EH (cell line): ENCODE data around the gene NCK2.
"Not testable (repeated sequence)": the region's sequence is repeated elsewhere in the genome, so short reads cannot be mapped to it uniquely, and the experiment has no call there.

ENCODE experiments used
- DNase-seq: peaks from one replicate; pipeline ENCODE4 v3.0.0-alpha.2; 2015; ENCODE audit warnings: low read depth

The NCK2 gene

DNA sequence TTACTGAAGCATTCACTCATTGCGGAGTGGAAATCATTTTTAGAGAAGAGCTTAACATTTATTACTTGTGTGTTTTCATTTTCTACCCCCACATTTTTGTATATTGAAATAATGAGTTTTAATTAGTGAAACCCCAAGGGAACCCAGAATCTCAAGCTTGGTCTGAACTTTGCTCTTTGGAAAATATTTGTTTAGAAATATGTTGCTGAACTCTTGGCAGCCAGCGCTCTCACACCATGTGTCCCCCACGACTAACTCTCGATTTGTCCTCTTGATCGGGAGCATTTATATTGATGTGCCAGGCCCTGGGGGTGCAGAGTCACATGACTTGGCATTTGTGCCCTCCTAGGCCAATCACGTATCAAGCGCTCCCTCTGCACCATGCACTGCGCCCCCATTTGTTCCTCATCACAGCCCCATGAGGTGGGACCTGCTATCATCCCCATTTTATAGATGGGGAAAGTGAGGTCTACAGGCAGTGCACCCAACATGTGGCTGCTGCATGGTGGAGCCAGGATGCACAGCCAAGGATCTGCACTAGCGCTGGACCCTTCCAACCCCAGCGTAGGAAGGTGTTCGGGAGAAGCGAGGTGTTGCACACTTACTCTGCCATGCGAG lies 149.7 kb downstream of the NCK2 start:
- no peak for DNase-seq

DNA sequence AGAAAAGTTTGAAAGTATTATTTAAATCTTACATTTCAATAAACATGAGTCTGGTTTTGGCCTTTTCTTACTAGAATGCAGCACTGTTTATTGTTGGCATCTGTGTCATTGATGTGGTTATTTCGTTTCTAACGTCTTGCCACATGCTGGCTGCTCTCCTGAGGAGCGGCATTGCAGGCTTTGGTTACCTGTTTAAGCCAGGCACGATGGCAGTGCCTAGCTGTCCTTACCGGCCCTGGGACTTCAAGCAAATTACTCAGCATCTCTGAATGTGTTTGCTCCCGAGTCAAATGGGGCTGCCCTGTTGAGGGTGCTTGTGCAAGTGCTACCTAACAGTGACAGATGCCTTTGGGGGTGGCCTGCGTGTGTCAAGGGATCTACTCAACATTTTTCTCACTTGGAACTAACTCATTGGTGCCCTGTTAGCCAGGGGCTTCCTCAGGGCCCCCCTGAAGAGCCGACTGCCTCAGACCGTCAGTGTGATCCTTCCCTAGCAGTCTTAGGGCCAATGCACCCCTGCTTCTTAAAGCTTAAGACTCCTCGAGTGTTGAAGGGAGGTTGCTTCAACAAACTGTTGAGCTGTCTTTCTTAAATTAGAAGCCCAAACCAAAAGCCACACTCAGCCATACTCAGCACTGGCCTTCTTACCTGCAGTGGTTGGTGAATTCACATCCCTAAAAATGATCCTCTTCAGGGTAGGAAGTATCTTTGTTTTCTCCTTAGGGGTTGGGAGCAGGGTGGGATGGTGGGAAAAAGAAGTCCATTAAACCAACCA lies 151.5 kb downstream of the NCK2 start:
- DNase-seq: no peak

DNA sequence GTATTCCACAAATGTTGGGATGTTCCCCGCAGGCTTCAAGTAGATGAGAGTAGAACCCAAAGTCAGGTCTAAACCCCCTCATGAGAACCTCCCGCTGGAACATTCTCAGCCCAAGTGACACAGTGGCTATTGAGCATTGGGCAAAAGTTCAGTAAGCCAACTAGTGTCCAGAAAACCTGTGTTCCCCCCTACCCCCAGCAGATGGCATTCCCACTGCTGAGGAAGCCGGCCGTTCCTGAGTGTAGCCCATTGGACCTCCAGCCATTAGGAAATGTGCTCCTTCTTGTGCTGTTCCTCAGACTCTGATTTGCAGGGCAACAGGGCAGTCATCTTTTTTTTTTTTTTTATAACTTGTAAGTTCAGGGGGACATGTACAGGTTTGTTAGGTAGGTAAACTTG lies 152.1 kb downstream of the NCK2 start:
- no peak for DNase-seq

DNA sequence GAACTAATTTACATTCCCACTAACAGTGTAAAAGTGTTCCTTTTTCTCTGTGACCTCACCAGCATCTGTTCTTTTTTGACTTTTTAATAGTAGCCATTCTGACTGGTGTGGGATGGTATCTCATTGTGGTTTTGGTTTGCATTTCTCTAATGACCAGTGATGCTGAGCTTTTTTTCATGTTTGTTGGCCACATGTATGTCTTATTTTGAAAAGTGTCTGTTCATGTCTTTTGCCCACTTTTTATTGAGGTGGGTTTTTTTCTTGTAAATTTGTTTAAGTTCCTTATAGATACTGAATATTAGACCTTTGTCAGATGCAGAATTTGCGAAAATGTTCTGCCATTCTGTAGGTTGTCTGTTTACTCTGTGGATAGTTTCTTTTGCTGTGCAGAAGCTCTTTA lies 153.0 kb downstream of the NCK2 start:
- not testable (repeated sequence) for DNase-seq

DNA sequence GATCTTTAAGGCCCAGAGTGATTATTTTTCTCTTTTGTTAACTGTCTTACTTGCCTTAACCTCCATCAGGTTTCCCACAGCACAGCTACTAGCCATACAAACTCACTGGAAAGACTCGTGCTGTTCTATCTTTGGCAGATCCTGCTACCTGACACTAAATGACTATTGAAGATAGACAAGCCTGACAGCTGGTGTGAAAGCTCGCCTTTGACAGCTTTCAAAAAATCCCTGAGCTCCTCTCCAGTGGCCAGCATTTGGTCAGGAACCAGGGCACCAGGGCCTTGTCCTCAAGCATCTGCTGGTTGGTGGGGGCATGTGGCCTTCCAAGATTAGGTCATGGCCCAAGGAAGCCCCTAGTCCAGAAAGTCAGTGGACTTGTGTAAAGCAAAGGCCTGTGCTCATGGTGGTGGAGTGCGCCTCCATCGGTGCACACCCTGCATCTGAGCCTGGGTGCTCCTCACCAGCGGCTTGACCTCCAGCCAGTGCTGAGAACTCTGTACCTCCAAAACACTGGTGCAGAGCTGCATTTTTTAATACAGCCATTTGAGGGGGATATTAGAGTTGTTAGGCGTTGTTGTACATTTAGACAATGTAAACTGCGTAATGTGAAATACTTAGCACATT lies 158.5 kb downstream of the NCK2 start:
- no peak for DNase-seq

DNA sequence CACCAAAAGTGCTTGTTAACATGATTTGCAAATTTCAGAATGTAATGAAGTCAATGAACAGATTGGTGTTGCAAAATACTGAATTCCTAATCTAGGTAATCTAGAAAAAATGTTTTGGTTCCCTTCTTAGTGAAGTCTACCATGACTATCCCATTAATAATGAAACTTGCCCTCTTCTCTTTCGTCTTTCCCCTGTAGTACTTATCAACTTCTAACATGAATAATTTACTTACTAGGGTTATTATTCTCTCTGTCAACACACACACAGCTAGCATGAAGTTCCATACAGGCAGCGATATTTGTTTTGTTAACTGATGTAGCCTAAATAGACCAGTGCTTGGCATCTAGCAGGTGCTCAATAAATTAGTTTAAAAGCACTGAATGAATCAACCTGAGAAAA lies 160.2 kb downstream of the NCK2 start:
- DNase-seq: no peak

DNA sequence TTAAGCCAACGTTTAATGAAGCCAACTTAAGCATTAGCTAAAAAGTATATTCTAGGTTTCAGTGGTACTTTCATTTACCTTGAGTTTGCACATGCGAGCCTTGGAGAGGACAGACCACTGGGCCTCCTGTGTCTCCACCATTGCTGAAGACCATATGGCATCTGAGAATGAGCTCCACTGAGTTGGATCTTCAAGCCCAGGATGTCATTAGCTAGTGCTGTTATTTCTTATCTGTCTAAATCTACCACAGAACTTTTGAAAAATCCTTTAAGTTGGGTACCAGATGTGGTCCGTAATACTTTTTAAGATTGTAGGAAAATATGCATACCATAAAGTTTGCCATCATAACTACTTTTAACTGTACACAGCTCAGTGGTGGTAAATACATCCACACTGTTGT lies 161.8 kb downstream of the NCK2 start:
- DNase-seq: no peak

DNA sequence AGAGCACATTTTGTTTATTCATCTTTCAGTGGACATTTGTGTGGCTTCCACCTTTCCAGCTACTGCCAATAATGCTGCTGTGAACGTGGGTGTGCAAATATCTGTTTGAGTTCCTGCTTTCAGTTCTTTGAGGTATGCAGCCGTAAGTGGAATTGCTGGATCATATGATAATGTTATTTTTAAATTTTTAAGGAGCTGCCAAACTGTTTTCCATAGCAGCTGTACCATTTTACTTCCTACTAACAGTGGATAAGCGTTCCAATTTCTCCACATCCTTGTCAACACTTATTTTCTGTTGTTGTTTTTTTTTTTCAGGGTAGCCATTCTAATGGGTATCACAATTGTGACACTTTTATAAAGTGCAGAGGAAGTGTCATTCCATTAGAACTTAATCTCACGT lies 162.5 kb downstream of the NCK2 start:
- no peak for DNase-seq

DNA sequence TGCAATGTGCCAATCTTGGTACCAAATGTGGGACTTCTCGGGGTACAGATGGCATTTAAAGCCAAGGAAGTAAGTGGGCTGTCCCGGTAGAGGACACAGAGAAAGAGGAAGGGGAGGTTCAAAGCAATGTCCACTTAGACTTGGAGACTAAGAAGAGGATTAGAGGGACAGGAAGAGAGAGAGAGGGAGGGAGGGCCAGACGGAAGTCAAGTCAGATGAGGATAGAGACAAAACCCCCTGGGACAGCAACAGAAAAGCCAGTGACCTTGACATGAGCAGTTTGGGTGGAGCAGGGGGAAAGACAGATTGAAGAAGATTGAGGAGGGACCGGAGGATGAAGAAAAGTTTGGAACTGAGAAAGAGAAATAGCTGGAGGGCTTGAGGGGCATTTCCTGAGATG lies 164.5 kb downstream of the NCK2 start:
- DNase-seq: no peak

DNA sequence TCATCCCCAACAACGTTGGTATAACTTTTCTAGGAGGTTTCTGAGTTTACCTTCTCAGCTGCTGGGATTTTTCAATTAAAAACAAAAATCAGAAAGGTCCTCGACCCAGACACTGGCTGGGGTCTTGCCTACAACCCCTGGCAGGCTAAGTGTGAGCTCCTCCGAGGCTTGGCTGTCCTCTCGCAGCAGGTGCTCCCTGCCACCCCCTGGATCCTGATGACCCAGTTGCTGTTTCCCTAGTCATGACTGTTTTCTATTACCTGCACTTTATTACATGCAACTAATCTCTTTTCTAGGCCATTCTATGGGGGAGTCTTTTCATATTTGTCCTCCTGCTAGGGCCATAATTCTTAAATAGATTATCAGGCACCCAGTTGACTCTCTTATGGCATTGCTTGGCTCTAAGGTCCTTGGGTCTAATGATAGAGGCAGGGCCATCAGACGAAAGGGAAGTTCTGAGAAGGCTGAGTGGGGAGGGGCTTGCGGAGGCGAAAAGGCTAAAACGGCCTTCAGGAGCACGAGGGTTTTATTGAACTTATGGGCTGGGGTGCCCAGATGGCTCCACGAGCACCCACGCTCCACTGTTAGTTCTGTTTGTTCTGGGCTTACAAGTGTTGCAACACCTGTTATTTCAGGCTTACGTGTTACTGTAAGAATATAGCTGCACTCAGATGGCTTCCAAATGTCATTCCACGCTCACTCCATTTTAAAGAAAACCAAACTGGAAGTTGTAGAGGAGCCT lies 166.0 kb downstream of the NCK2 start:
- no peak for DNase-seq

DNA sequence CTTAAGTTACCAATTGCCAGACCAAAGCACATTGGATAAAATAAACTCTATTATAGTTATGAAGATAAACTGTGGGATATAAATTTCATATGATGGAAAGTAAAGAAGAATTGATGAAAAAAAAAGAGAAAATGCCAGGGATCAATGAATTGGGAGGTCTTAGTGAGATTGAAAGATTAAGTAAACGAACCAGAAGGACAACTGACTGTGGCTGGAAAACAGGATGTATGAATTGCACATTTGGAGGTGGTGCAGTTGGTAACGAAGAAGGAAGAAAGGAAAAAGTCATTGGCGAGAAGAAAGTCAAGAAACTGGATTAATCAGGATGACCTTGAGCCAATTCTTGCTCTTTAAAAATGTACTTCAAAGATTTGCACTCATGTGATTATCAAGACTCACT lies 166.7 kb downstream of the NCK2 start:
- no peak for DNase-seq

DNA sequence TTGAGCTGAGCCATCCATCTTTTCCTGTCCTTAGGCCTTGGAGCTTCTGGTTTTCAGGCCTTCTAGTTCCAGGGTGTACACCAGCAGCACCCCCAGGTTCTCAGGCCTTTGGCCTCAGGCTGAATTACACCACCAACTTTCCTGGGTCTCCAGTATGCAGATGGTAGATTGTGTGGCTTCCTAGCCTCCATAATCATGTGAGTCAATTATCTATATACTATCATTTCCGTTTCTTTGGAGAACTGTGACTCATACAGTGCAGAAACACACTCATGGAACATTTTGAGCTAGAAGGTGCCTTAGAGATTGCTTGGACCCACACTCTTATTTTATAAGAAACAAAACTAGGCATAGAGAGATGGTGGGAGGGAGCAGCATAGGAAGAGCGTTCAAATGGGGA lies 167.4 kb downstream of the NCK2 start:
- peak; percentile 18 for DNase-seq

DNA sequence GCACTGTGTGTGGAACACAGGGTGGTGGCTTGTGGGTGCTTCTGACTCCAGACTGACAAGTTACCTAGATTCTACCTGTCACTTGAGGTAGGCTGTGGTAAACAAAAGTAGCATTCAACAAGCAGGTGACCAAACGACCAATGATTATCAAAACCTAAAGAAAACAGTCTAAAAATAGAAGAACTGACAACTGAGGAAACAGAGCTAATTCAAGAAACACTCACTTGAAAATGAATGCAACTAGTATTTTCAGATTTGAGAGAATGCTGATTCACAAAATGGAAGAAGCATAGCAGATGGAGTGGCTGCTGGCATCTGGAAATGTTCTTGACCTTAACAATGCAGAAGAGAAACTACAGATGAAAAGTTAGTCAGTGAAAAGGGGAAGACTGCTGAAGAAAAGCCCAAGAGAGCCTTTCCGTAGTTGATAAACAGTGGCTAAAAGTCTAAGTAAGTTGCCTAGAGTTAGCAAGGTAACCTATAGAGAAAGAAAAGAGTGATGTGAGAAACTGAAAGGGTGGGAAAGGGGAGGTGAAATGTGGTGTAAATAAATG lies 170.4 kb downstream of the NCK2 start:
- DNase-seq: no peak

DNA sequence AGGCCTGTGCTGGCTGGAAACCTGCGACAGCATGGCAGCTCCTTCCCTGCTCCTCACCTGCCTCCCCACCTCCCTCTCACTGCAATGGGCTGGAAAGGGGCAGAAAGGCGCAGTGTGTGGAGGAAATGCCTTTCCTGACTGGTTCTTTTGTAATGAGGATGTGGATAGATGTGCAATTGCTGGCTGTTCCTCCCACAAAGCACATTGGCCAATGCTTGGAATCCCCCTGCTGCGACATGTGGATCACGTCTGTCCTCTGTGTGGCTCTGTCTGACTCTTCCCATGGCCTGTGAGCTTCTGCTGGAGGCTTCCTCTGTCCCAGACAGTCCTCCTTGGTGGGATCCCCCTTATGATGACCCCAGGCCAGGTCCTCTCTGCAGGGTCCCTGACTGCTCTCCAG lies 172.5 kb downstream of the NCK2 start:
- DNase-seq: no peak

DNA sequence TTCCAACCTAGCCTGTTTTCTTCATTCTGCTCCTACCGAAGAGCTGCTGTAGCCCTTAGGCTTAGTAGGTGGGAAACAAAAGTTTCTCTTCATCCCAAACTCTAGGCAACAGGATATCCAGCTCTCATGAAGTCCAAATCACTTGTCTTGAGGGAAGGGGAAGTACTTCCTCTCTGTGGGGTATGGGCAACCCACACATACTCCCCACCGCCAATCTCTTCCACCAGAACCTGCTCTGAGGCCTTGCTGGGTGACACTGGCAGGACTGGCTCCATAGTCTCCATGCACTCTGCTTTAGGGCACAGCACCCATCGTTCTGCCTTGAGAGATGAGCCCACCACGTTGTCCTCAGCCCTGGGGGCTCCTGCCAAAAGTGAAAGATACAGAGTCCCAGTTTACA lies 173.0 kb downstream of the NCK2 start:
- DNase-seq: no peak

DNA sequence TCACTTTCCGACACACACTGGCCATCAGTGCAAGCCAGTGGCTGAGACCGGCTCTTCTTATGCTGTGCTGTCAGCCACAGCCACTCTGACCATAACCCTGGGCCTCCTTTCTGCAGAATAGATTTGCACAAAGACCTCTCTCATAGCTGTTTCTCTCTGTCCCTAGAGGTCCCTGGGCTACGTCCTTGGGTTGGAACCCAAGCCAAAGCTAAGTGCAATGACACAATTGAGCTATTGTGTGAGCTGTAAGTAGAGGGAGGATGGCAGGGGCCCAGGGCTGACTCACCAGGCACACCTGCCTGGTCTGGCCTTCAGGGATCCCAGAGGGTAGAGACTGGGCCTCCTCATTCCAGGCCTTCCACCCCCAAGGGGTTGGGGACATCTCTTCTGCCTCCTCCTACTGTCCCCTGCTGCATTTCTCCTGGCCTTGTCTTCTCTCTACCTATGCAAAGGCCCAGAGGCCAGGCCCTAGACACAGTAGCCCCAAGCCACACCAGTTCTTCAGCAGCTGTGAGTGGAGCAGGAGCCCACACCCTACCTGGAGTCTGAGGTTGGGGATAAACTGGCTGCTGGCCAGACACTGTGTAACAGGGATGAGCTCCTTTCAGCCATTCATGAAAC lies 174.6 kb downstream of the NCK2 start:
- no peak for DNase-seq

DNA sequence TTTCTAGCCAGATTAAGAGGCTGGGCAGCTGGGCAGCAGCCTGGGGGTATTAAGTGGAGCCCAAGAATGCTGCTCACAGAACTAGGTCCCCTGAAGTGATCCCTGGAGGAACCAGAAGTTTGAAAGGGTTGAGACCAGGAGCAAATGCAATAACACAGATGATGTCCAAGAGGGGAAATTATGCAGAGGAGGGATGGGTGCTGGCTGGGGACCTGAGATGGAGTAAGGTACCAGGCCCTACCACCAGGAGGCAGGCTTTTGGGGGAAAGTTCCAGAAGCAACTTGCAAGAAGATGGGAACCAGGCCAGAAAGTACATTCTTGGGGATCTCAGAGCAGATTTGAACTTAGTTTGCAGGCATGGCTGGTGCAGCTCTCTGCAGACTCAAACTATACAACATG lies 175.1 kb downstream of the NCK2 start:
- DNase-seq: peak; percentile 65

DNA sequence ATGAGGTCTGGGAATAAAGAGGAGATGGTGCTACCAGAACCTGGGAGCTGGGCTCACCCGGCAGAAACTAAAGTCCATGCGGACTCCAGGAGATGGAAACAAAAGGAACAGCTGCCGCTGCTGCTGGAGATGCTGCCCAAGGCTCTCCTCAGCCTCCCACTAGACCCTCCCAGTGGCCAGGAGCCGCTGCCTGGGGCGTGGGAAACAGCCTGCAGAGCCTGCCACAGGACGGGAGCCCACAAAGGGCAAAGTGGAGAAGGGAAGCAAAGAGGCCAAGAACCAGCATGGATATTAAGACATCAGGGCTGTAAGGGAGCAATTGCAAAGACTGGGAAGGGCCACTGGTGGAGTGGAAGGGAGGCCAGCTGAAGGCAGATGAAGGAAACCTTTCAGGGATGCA lies 179.6 kb downstream of the NCK2 start:
- no peak for DNase-seq

DNA sequence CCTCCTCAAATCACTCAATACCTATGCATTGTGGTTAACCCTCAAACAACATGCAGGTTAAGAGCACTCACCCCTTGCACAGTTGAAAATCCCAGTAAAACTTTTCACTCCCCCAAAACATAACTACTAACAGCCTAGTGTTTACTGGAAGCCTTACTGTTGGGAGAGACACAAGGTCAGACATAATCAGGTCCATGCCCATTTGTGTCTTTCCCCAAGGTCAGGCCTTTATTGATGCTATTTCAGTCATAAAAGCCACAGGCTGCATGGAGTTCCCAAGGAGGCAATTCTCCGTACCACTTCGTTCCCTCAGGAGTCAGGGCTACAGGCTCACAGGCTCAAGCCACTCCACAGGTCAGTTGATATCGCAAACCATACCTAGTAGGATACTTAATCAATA lies 180.2 kb downstream of the NCK2 start:
- DNase-seq: no peak

DNA sequence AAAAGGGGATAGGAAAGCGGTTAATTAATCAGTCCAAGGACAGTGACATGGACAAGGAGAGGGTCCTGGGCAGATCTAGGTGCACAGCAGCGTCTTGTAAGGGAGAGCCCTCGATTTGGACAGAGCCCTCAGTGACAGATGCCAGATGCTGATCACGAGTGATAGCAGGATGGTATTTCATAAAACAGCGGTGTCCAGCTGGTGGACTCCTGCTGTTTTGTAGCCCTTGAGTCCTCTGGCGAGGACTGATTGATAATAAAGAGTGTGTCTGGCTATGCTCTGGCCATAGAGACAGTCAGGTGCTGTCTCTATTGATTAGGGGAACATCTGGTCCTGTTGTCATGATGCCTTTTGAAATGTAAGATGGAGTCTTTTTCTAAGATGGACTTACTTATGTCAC lies 180.7 kb downstream of the NCK2 start:
- DNase-seq: no peak

DNA sequence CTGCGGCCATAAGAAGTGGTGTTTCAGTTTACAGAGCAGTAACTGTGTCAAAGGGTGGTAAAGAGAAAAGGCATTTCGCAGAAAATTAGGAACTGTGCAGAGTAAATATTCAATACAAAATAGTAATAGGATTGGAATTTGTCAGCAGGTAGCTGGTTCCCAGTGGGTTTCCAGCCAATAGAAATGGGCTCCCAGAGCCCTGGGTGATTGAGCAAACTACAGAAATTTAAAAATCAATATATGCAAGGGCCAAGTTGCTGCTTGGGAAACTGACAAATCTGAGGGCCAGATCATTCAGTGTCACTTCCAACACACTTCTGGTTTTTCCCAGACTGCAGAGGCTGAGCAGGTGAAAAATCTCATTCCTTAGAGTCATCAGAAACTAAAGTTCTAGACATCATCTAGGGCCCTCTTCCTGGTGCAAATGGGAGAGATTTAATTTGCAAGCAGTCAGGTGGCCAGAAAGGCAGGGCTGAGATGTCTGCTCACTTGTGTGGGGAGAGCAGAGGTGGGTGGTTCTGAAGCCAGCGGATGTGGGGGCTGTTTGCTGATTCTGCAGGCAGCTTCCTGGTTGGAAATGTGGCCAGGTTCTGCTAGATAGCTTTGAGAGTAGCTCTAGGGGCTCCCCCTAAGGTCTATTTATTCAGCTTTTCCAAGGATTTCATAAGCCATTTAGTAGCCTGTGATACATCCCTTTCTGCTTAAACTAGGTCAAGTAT lies 182.4 kb downstream of the NCK2 start:
- DNase-seq: no peak
